HG03521 (cell line): Measurements from ENCODE around the gene UBE2E2.
"Not testable (repeated sequence)": the region's sequence is repeated elsewhere in the genome, so short reads cannot be mapped to it uniquely, and the experiment has no call there.

Experiments used
- ATAC-seq: cut with Tn5 transposase; IDR thresholded peaks from one replicate; pipeline ENCODE4 v1.9.1; 2021; ENCODE audit warnings: mild to moderate bottlenecking, moderate library complexity; ENCODE audit not compliant: unreplicated experiment

The UBE2E2 gene

GRCh38 chr3:23202921-23203707, at the start of gene UBE2E2:
TSS of gene UBE2E2 (plus strand) at chr3:23203327.
- ATAC-seq = peak; percentile 65

- ATAC-seq = no peak
Measured at GRCh38 chr3:23153436-23153835, 49.7 kb upstream of the UBE2E2 start.

- no peak for ATAC-seq
Measured at GRCh38 chr3:23157331-23157730, 45.8 kb upstream of the UBE2E2 start.

- no peak for ATAC-seq
Measured at GRCh38 chr3:23159929-23160328, 43.2 kb upstream of the UBE2E2 start.

GRCh38 chr3:23161308-23161707, 41.8 kb upstream of the UBE2E2 start:
- no peak for ATAC-seq

GRCh38 chr3:23161896-23162570, 41.1 kb upstream of the UBE2E2 start:
- ATAC-seq = peak; percentile 50

- peak; percentile 43 for ATAC-seq
Measured at GRCh38 chr3:23162934-23163333, 40.2 kb upstream of the UBE2E2 start.

GRCh38 chr3:23164746-23165145, 38.4 kb upstream of the UBE2E2 start:
- no peak for ATAC-seq

- no peak for ATAC-seq
Measured at GRCh38 chr3:23165571-23165970, 37.6 kb upstream of the UBE2E2 start.

GRCh38 chr3:23166276-23166675, 36.9 kb upstream of the UBE2E2 start:
- no peak for ATAC-seq

- ATAC-seq = no peak
Measured at GRCh38 chr3:23166845-23167244, 36.3 kb upstream of the UBE2E2 start.

GRCh38 chr3:23169551-23169950, 33.6 kb upstream of the UBE2E2 start:
- ATAC-seq = no peak

- ATAC-seq = no peak
Measured at GRCh38 chr3:23170291-23170690, 32.8 kb upstream of the UBE2E2 start.

GRCh38 chr3:23172059-23172458, 31.1 kb upstream of the UBE2E2 start:
- no peak for ATAC-seq

GRCh38 chr3:23174426-23175039, 28.6 kb upstream of the UBE2E2 start:
- ATAC-seq = no peak

GRCh38 chr3:23175341-23176083, 27.6 kb upstream of the UBE2E2 start:
- ATAC-seq = no peak

GRCh38 chr3:23176839-23177238, 26.3 kb upstream of the UBE2E2 start:
- not testable (repeated sequence) for ATAC-seq

GRCh38 chr3:23182996-23183513, 20.1 kb upstream of the UBE2E2 start:
- ATAC-seq = no peak

GRCh38 chr3:23183731-23184130, 19.4 kb upstream of the UBE2E2 start:
- no peak for ATAC-seq

GRCh38 chr3:23185861-23186260, 17.3 kb upstream of the UBE2E2 start:
- no peak for ATAC-seq

- no peak for ATAC-seq
Measured at GRCh38 chr3:23189187-23189586, 13.9 kb upstream of the UBE2E2 start.
